DND-41 (cell line): Measurements from ENCODE around the gene FAM228B.

Source experiments
- ATAC-seq: fragments of 200-7000 bp; cut with Tn5 transposase; 3 replicates; pipeline ENCODE4 v1.9.1; 2021; ENCODE audit warnings: low read depth; ENCODE audit not compliant: insufficient read depth
- DNase-seq: peaks from one replicate; pipeline ENCODE4 v3.0.0-alpha.2; 2020
- H2AFZ ChIP-seq: 2 replicates; pipeline ENCODE4 v1.6.0; 2012; ENCODE audit warnings: low read depth, low read length
- H3K27ac ChIP-seq: 2 replicates; pipeline ENCODE4 v1.5.1; 2012; ENCODE audit warnings: low read length, inconsistent platforms
- H3K27me3 ChIP-seq: fragments of 200-600 bp; sonication (generic); 2 replicates; pipeline ENCODE4 v1.6.0; 2012; ENCODE audit warnings: low read length, mild to moderate bottlenecking, inconsistent platforms; ENCODE audit not compliant: insufficient read depth, poor library complexity
- H3K36me3 ChIP-seq: 2 replicates; pipeline ENCODE4 v1.5.1; 2012; ENCODE audit warnings: low read length, inconsistent platforms; ENCODE audit not compliant: insufficient read depth
- H3K4me1 ChIP-seq: 2 replicates; pipeline ENCODE4 v1.5.1; 2012; ENCODE audit warnings: mild to moderate bottlenecking, low read length; ENCODE audit not compliant: insufficient read depth
- H3K4me2 ChIP-seq: 2 replicates; pipeline ENCODE4 v1.6.0; 2012; ENCODE audit warnings: mild to moderate bottlenecking, moderate library complexity, low read length, inconsistent platforms; ENCODE audit not compliant: insufficient read depth
- H3K4me3 ChIP-seq, 2 experiments: fragments of 200-600 bp in 1 of 2; shearing (Covaris generic) in 1 of 2; 2 replicates each; pipeline ENCODE4 v1.5.1; 2012 to 2016; ENCODE audit warnings: inconsistent platforms in 2 of 2, low read length in 2 of 2, mild to moderate bottlenecking in 2 of 2, low read depth in 1 of 2, moderate library complexity in 1 of 2
- H3K79me2 ChIP-seq: 2 replicates; pipeline ENCODE4 v1.6.0; 2012; ENCODE audit warnings: low read length, inconsistent platforms; ENCODE audit not compliant: insufficient read depth
- H3K9ac ChIP-seq: 2 replicates; pipeline ENCODE4 v1.6.0; 2012; ENCODE audit warnings: low read depth, mild to moderate bottlenecking, inconsistent platforms, low read length, moderate library complexity
- H3K9me3 ChIP-seq: 2 replicates; pipeline ENCODE4 v1.5.1; 2012; ENCODE audit warnings: low read length, moderate library complexity, mild to moderate bottlenecking, inconsistent platforms; ENCODE audit not compliant: insufficient read depth, severe bottlenecking
- H4K20me1 ChIP-seq: 2 replicates; pipeline ENCODE4 v1.6.0; 2012; ENCODE audit warnings: low read length; ENCODE audit not compliant: insufficient read depth
- CTCF ChIP-seq: IDR thresholded peaks from 2 replicates; pipeline ENCODE4 v1.5.1; 2012; ENCODE audit warnings: borderline replicate concordance, low read length, moderate library complexity, mild to moderate bottlenecking; ENCODE audit not compliant: poor library complexity, severe bottlenecking; ENCODE audit errors: extremely low read depth
- EZH2 ChIP-seq: IDR thresholded peaks from 3 replicates; pipeline ENCODE4 v1.6.1; 2012; ENCODE audit warnings: borderline replicate concordance, low read depth, mild to moderate bottlenecking, moderate library complexity, low read length, inconsistent platforms; ENCODE audit not compliant: severe bottlenecking

FAM228B gene

GRCh38 chr2:24181849-24182248 is 58.6 kb downstream of the FAM228B start:
- Histone ChIP-seq H3K4me2 (no peak overlapping the region), H3K4me1 (no peaks in the 10 kb centered on the region), H3K4me3 (no peak overlapping the region), H3K27me3 (no peaks in the 10 kb centered on the region), H3K27ac (no peak overlapping the region), H3K36me3 (no peaks in the 10 kb centered on the region), H3K9ac (no peak overlapping the region), H4K20me1 (no peaks in the 10 kb centered on the region), H2AFZ (no peak overlapping the region), H3K79me2 (no peaks in the 10 kb centered on the region), H3K9me3 (no peaks in the 10 kb centered on the region)
- DNase-seq, result no peak
- ATAC-seq, result no peak
- TF ChIP-seq CTCF (no peak), EZH2 (no peak)

- H2AFZ ChIP-seq, result no peak overlapping the region
- no peaks in the 10 kb centered on the region for H3K36me3 ChIP-seq
- H3K9me3 ChIP-seq, result no peaks in the 10 kb centered on the region
- H4K20me1 ChIP-seq, result no peaks in the 10 kb centered on the region
- no peak overlapping the region for H3K27ac ChIP-seq
- no peaks in the 10 kb centered on the region for H3K27me3 ChIP-seq
- ATAC-seq (no peak), DNase-seq (no peak)
- H3K4me2 ChIP-seq, result no peak overlapping the region
- no peak overlapping the region for H3K4me3 ChIP-seq
- no peak overlapping the region for H3K9ac ChIP-seq
- TF ChIP-seq EZH2 (no peak), CTCF (no peak)
- H3K4me1 ChIP-seq, result no peaks in the 10 kb centered on the region
- no peaks in the 10 kb centered on the region for H3K79me2 ChIP-seq
Observed at GRCh38 chr2:24182507-24182906, 59.2 kb downstream of the FAM228B start.

GRCh38 chr2:24183366-24184069 is 60.2 kb downstream of the FAM228B start:
- ATAC-seq, result no peak

More at GRCh38 chr2:24183366-24184069, 60.2 kb downstream of the FAM228B start:
- Histone ChIP-seq H3K4me2 (no peak overlapping the region), H3K4me3 (no peak overlapping the region), H2AFZ (no peak overlapping the region; the same call in 1 of the 2 replicates), H3K9me3 (no peaks in the 10 kb centered on the region), H3K27me3 (no peaks in the 10 kb centered on the region), H4K20me1 (no peaks in the 10 kb centered on the region), H3K36me3 (no peaks in the 10 kb centered on the region), H3K27ac (no peak overlapping the region), H3K79me2 (no peaks in the 10 kb centered on the region), H3K4me1 (no peaks in the 10 kb centered on the region), H3K9ac (no peak overlapping the region)
- no peak for DNase-seq
- TF ChIP-seq CTCF (no peak), EZH2 (no peak)
